Panc1 (cell line): ENCODE data around the gene NSUN2. TPM values are rescaled to one million over a fixed set of nuclear protein-coding genes. Genes with fewer than 3 reads are reported as not detected.

Experiments used
- ATAC-seq: fragments of 200-7000 bp; cut with Tn5 transposase; 2 replicates; pipeline ENCODE4 v1.9.1; 2020; ENCODE audit warnings: mild to moderate bottlenecking, moderate library complexity
- BruUV-seq: library from RNA; stranded (reverse); fragments of 400-500 nt; replicated peaks from 2 replicates; lab custom pipeline; 2021; lab: Mats Ljungman, UMichigan
- CTCF ChIA-PET: fragments of 300-600 bp; sonication (Branson Sonifier 250); formaldehyde crosslinking; loops from one replicate; lab custom pipeline; 2022; ENCODE audit warnings: antibody characterized with exemption; lab: Charles Lee
- POLR2A ChIA-PET: fragments of 300-600 bp; sonication (Branson Sonifier 250); formaldehyde crosslinking; loops from one replicate; lab custom pipeline; 2022; ENCODE audit warnings: antibody characterized with exemption; lab: Charles Lee
- DNase-seq: peaks from one replicate; pipeline ENCODE4 v3.0.0-alpha.2; 2010; ENCODE audit warnings: low read depth, low spot score
- H3K27ac ChIP-seq: 2 replicates; pipeline ENCODE4 v1.5.1; 2011; ENCODE audit warnings: mild to moderate bottlenecking, low read length, inconsistent platforms
- H3K27me3 ChIP-seq: fragments of 200-500 bp; sonication (Bioruptor generic); 2 replicates; pipeline ENCODE4 v1.6.0; 2014; ENCODE audit warnings: low read length, inconsistent platforms; ENCODE audit not compliant: control insufficient read depth, insufficient read depth
- H3K36me3 ChIP-seq: fragments of 200-500 bp; sonication (Bioruptor generic); 2 replicates; pipeline ENCODE4 v1.5.1; 2014; ENCODE audit warnings: inconsistent platforms, mild to moderate bottlenecking, low read length, moderate library complexity; ENCODE audit not compliant: control insufficient read depth, insufficient read depth
- H3K4me1 ChIP-seq: 2 replicates; pipeline ENCODE4 v1.5.1; 2011; ENCODE audit warnings: inconsistent platforms, mild to moderate bottlenecking, low read length, moderate library complexity; ENCODE audit not compliant: control insufficient read depth, insufficient read depth
- H3K4me3 ChIP-seq, 2 experiments: 2 replicates each; pipeline ENCODE4 v1.5.1; 2011 to 2012; ENCODE audit warnings: low read depth in 2 of 2, low read length in 2 of 2, mild to moderate bottlenecking in 2 of 2, inconsistent platforms in 1 of 2, moderate library complexity in 1 of 2
- H3K9me3 ChIP-seq: fragments of 200-500 bp; sonication (Bioruptor generic); 2 replicates; pipeline ENCODE4 v1.5.1; 2014; ENCODE audit warnings: low read depth, mild to moderate bottlenecking, inconsistent platforms, low read length, moderate library complexity; ENCODE audit not compliant: control insufficient read depth, insufficient read depth
- POLR2AphosphoS5 ChIP-seq: IDR thresholded peaks from 2 replicates; pipeline ENCODE4 v1.6.1; 2012; ENCODE audit warnings: mild to moderate bottlenecking, low read depth, low read length, moderate library complexity
- SIN3A ChIP-seq: IDR thresholded peaks from 2 replicates; pipeline ENCODE4 v1.6.1; 2012; ENCODE audit warnings: low read depth, mild to moderate bottlenecking, low read length, moderate library complexity, borderline replicate concordance; ENCODE audit not compliant: insufficient read depth
- TCF7L2 ChIP-seq: IDR thresholded peaks from 2 replicates; pipeline ENCODE4 v1.6.1; 2011; ENCODE audit warnings: mild to moderate bottlenecking, low read depth, low read length, inconsistent platforms
- in situ Hi-C: cut with HindIII; loops from 2 replicates; pipeline ENCODE4 v1.10.0; 2016; ENCODE audit warnings: low sequenced_read_pairs, low pct_unique_long_range_greater_than_20kb
- intact Hi-C: fragments of 100-400 bp; cut with micrococcal nuclease; formaldehyde crosslinking; loops from one replicate; pipeline ENCODE4 v1.10.0; 2022; ENCODE audit not compliant: unreplicated experiment
- total RNA-seq: library from RNA; stranded (reverse); gene quantifications from one replicate; pipeline ENCODE4 v1.2.1, GENCODE V29; 2021; ENCODE audit not compliant: unreplicated experiment
- TF ChIP-seq, protein P1 (sequence below): fragments of 450-650 bp; IDR thresholded peaks from 2 replicates; pipeline ENCODE4 v1.5.1; 2017; ENCODE audit warnings: mild to moderate bottlenecking
- TF ChIP-seq, protein P2 (sequence below), 2 experiments: IDR thresholded peaks; 2 replicates each; pipeline ENCODE4 v1.6.1; 2011 to 2012; ENCODE audit warnings: low read depth in 2 of 2, control low read depth in 1 of 2, low read length in 1 of 2, mild to moderate bottlenecking in 1 of 2, moderate library complexity in 1 of 2; ENCODE audit not compliant: insufficient read depth in 1 of 2

The NSUN2 gene
- total RNA-seq, 1 experiment from 2014 or later = 125 TPM

DNA sequence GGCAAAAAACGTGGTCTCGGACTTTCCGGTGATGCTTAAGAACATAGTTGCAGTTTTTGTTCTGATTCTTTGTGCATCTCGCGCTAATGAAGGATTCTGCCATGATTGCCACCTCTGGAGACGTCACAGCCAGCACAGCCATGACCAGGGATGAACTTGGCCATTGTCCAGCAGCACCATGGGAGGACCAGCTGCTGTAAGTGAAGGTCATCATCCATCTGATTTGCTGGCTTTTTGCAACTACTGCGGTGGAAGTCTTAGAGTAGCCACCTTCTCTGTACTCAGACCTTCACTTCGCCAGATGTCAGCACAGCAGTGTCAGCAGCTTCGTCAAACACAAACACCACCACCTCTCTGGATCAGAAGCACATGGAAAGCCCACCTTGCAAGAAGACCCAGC, 45.7 kb downstream of the NSUN2 start:
- POLR2A ChIA-PET = interaction anchor here (0.5 kb wide), 1 partner anchor 1217 kb away, joined by 3 read pairs; no protein-coding TSS in a partner anchor
- peaks cover 11% of the 10 kb centered on the region for H3K27me3 ChIP-seq
- no peak for TF ChIP-seq POLR2AphosphoS5
- TF ChIP-seq, protein P1, sequence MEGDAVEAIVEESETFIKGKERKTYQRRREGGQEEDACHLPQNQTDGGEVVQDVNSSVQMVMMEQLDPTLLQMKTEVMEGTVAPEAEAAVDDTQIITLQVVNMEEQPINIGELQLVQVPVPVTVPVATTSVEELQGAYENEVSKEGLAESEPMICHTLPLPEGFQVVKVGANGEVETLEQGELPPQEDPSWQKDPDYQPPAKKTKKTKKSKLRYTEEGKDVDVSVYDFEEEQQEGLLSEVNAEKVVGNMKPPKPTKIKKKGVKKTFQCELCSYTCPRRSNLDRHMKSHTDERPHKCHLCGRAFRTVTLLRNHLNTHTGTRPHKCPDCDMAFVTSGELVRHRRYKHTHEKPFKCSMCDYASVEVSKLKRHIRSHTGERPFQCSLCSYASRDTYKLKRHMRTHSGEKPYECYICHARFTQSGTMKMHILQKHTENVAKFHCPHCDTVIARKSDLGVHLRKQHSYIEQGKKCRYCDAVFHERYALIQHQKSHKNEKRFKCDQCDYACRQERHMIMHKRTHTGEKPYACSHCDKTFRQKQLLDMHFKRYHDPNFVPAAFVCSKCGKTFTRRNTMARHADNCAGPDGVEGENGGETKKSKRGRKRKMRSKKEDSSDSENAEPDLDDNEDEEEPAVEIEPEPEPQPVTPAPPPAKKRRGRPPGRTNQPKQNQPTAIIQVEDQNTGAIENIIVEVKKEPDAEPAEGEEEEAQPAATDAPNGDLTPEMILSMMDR = no peak
- TF ChIP-seq, protein P2, sequence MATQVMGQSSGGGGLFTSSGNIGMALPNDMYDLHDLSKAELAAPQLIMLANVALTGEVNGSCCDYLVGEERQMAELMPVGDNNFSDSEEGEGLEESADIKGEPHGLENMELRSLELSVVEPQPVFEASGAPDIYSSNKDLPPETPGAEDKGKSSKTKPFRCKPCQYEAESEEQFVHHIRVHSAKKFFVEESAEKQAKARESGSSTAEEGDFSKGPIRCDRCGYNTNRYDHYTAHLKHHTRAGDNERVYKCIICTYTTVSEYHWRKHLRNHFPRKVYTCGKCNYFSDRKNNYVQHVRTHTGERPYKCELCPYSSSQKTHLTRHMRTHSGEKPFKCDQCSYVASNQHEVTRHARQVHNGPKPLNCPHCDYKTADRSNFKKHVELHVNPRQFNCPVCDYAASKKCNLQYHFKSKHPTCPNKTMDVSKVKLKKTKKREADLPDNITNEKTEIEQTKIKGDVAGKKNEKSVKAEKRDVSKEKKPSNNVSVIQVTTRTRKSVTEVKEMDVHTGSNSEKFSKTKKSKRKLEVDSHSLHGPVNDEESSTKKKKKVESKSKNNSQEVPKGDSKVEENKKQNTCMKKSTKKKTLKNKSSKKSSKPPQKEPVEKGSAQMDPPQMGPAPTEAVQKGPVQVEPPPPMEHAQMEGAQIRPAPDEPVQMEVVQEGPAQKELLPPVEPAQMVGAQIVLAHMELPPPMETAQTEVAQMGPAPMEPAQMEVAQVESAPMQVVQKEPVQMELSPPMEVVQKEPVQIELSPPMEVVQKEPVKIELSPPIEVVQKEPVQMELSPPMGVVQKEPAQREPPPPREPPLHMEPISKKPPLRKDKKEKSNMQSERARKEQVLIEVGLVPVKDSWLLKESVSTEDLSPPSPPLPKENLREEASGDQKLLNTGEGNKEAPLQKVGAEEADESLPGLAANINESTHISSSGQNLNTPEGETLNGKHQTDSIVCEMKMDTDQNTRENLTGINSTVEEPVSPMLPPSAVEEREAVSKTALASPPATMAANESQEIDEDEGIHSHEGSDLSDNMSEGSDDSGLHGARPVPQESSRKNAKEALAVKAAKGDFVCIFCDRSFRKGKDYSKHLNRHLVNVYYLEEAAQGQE (IDR thresholded peaks at IDR 0.05; ENCODE audit: insufficient read depth in 1 of 2, low read depth in 2 of 2, low read length in 1 of 2) = no peak
- TF ChIP-seq SIN3A = no peak
- no peak for TF ChIP-seq TCF7L2
- ATAC-seq = no peak
- intact Hi-C loops (no loop called here), in situ Hi-C loops (no loop called here)
- no TSS peak for BruUV-seq
- H3K27ac ChIP-seq = no peak overlapping the region
- H3K9me3 ChIP-seq = no peaks in the 10 kb centered on the region
- H3K4me3 ChIP-seq = no peak overlapping the region
- H3K36me3 ChIP-seq = no peaks in the 10 kb centered on the region
- DNase-seq = no peak
- CTCF ChIA-PET = no interaction called here
- no peaks in the 10 kb centered on the region for H3K4me1 ChIP-seq

DNA sequence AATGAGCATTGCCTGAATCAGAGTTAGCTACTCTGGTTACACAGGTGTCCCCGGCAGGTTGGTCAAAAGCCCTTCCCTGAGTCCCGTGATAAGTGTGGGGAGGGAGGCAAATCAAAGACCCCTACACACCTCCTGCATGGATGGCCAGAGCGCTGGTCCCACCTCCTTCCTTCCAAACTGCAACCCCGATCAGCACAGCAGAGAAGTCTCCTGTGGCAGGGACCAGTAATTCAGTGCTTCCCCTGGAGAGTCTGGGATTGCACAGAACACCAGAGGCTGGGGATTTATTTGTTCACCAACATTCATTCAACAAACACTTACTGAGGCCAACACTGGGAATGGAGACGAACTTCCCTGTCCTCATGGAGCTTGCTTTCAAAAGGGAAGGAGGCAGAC, 46.2 kb downstream of the NSUN2 start:
- Histone ChIP-seq H3K4me1 (no peaks in the 10 kb centered on the region), H3K4me3 (no peak overlapping the region), H3K9me3 (no peaks in the 10 kb centered on the region), H3K27me3 (peaks cover 11% of the 10 kb centered on the region), H3K27ac (no peak overlapping the region), H3K36me3 (no peaks in the 10 kb centered on the region)
- POLR2A ChIA-PET = no interaction called here
- in situ Hi-C loops (no loop called here), intact Hi-C loops (no loop called here)
- no peak for TF ChIP-seq POLR2AphosphoS5
- no peak for TF ChIP-seq SIN3A
- TF ChIP-seq, protein P2 (IDR thresholded peaks at IDR 0.05; ENCODE audit: insufficient read depth in 1 of 2, low read depth in 2 of 2, low read length in 1 of 2) = no peak
- no peak for TF ChIP-seq TCF7L2
- CTCF ChIA-PET = no interaction called here
- DNase-seq (no peak), ATAC-seq (no peak)
- no TSS peak for BruUV-seq
